ENCODE data around the gene IL1F10.

IL1F10 gene, protein sequence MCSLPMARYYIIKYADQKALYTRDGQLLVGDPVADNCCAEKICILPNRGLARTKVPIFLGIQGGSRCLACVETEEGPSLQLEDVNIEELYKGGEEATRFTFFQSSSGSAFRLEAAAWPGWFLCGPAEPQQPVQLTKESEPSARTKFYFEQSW

DNA sequence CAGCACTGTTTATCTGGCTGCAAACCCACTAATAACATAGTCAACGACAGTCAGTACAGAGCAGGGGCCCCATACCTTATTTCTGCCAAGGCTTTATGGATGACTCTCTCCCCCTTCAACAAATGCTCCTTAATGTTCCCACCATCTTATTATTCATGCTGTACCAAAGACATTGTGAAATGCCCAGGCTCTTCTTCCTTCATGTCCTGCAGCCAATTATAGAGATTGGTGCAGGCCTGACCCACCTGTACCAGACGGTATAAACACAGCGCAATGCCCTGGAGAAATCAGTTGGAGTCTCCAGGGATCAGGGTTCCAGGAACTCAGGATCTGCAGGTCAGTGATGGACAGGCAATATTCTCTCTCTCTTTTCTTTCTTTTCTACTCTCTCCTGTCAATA is at the start of gene IL1F10:
TSS of gene IL1F10 (plus strand) at position 290 of the 400 bp plus-strand sequence. CDS start 4,769 bp downstream, outside the sequence.
- in situ Hi-C loops (cut with MboI; ENCODE audit: low sequenced_read_pairs), result no loop called here

DNA sequence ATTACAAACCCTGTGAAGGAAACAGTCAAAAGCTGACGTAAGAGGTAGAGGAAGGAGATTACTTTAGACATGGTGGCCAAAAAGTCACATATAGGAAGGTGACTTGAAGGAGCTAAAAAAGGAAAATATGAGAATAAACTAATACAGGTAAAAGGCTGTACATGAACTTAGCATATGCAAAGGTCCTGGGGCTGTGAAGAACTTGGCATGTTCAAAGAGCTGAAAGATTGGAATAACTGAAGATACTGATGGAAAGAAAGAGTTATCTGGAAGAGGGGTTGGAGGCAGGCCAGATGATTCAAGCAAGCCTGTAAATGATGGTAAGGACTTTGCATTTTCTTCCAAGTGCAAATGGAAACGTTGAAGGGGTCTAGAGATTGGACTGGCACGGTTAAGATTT is 49.3 kb upstream of the IL1F10 start:
- in situ Hi-C loops (cut with MboI; ENCODE audit: low sequenced_read_pairs), result no loop called here

DNA sequence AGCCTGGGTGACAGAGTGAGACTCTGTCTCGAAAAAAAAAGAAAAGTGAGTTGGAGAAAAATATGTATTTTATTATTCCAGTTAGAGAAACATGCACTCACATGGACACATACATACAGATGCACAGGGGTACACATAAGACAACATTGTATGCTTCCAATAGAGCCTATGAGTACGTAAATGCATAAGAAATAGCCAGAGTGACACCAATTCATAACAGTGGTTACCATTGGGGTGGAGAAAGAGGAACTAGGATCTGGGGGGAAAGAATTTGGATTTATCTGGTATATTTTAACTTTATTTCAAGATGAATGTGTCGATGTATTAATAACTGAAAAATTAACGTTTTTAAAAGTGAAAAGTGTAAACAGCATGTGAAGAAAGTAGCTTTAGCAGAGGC is 46.5 kb upstream of the IL1F10 start:
- in situ Hi-C loops (cut with MboI; ENCODE audit: low sequenced_read_pairs), result no loop called here

DNA sequence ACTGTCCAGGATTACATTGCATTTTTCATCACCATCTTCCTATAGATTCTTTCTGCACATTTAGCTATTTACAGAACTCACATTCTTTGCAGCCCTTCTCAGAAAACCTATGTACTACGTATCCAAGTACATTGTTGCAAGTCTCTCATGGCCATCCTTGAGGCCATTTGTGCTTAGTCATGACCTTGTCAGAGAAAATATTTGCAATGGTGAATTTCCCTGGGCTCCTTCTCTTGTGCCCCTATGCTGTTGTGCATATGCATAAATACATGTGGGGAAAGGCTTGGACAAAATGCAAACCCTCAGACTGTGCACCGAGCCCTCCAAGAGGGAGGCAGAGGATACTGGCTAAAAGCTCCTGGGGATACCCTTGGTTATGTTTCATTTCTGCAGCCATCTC is 43.0 kb upstream of the IL1F10 start:
- in situ Hi-C loops (cut with MboI; ENCODE audit: low sequenced_read_pairs), result no loop called here

- in situ Hi-C loops (cut with MboI; ENCODE audit: low sequenced_read_pairs), result no loop called here
Observed at GRCh38 chr2:113025737-113026136, 42.0 kb upstream of the IL1F10 start.

GRCh38 chr2:113027691-113028090 is 40.1 kb upstream of the IL1F10 start:
- in situ Hi-C loops (cut with MboI; ENCODE audit: low sequenced_read_pairs), result no loop called here

GRCh38 chr2:113028112-113028511 is 39.7 kb upstream of the IL1F10 start:
- in situ Hi-C loops (cut with MboI; ENCODE audit: low sequenced_read_pairs), result no loop called here

GRCh38 chr2:113032737-113033136 is 35.0 kb upstream of the IL1F10 start:
- in situ Hi-C loops (cut with MboI; ENCODE audit: low sequenced_read_pairs), result no loop called here

GRCh38 chr2:113034016-113034415 is 33.8 kb upstream of the IL1F10 start:
- in situ Hi-C loops (cut with MboI; ENCODE audit: low sequenced_read_pairs), result no loop called here

DNA sequence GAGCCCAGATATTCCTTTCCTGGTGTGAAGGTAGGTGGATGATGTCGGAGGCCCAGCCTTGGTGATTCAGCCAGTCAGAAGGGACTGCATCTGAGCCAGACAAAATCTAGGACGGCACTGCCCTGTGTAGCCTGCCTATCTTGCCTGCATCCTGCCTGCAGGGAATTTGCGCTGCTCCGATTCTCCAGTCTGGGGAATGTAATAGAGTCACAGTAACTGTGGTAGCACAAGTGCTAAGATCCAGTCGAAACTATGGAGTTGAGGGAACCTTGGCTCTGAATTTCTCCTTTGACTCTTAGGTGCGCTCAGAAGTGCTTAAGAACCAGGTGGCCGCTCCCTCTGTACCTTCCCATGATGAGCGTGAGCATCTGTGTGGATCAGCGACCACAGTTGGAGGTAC is 31.0 kb upstream of the IL1F10 start:
- in situ Hi-C loops (cut with MboI; ENCODE audit: low sequenced_read_pairs), result no loop called here

DNA sequence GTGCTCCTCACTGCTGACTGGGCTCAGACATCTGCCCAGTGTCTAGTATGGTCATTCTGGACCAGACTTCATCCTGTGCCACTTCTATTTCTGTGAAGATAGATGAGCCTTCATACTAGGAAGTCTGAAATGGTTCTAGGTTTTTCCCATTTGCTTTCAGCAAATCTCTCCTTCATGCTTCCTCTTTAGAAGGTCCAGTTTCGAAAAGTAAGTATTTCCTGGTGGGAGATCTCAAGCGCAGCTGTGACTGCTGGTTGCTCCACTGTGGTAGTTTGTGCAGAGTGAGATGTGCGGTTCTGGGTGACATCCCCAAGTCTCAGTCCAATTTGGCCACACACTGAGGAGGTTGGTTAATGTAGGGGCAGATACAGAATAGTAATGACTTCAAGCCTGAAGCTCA is 29.5 kb upstream of the IL1F10 start:
- in situ Hi-C loops (cut with MboI; ENCODE audit: low sequenced_read_pairs), result no loop called here

DNA sequence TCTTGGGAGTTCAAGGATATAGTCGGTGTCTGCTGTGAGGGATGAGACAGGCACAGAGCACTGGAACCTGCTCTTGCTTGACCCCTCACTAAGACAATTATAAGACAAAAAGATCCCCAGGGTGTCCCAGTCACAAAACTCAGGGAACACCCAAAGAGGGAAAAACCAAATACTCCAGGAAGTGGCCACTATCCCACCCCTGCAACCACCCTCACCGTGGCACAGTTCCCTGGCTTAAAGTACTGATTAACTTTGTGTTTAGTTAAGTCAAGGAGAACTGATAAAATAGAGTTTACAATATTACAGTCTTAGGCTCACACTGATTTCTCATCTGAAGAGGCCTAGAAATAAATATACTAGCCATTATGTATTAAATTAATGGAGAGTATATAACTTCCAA is 28.6 kb upstream of the IL1F10 start:
- in situ Hi-C loops (cut with MboI; ENCODE audit: low sequenced_read_pairs), result no loop called here

DNA sequence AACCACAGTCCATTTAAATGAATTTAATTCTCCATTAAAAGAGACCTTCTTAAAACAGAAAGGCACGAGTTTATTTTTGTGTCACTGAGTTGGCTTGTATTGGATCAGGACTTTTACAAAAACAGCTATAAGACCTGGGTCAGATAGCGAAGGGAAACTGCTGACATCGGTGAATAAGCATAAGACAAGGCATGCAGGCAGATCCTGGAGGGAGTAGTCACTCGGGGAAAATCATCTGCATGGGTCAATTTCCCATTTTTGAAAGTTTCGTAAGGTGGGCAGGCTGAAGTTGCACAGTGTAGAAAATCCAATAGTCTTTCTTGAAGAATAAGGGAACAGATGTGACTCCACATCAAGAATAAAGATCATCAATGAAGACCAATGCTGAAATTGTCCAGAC is 28.1 kb upstream of the IL1F10 start:
- in situ Hi-C loops (cut with MboI; ENCODE audit: low sequenced_read_pairs), result no loop called here

- in situ Hi-C loops (cut with MboI; ENCODE audit: low sequenced_read_pairs), result no loop called here
Observed at GRCh38 chr2:113041871-113042270, 25.9 kb upstream of the IL1F10 start.

DNA sequence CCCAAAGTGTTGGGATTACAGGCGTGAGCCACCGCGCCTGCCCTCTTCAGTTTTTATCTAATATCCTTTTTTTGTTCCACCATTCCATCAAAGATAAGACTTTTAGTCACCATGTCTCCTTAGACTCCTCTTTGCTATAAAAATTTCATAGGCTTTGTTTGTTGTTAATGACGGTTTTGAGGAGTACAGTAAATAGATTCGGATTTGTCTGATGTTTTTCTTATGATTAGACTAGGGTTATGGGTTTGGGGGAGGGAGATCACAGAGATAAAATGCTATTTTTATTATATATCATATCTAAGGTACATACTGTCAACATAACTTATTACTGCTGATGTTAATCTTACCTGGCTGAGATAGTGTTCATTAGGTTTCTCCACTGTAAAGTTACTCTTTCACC is 21.3 kb upstream of the IL1F10 start:
- in situ Hi-C loops (cut with MboI; ENCODE audit: low sequenced_read_pairs), result no loop called here

- in situ Hi-C loops (cut with MboI; ENCODE audit: low sequenced_read_pairs), result no loop called here
Observed at GRCh38 chr2:113050921-113051895, 16.6 kb upstream of the IL1F10 start.

GRCh38 chr2:113052396-113052917 is 15.3 kb upstream of the IL1F10 start, which contains the start of gene IL36B:
TSS of gene IL36B (minus strand) at chr2:113052867.
- in situ Hi-C loops (cut with MboI; ENCODE audit: low sequenced_read_pairs), result no loop called here

DNA sequence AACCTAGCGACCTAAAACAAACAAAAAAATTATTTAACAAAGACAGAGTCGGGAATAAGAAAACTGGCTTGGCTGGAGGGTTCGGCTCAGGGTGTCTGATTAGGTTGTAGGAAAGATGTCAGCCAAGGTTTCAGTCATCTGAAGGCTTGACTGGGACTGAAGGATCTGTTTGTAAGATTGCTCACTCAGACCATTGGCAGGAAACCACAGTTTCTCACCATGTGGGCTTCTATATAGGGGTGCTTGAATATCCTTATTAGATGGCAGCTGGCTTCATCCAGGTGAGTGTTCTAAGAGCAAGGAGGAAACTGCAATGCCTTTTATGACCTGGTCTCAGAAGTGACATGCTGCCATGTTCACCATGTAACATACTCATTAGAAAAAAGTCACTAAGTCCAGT is 14.1 kb upstream of the IL1F10 start:
- in situ Hi-C loops (cut with MboI; ENCODE audit: low sequenced_read_pairs), result no loop called here

- in situ Hi-C loops (cut with MboI; ENCODE audit: low sequenced_read_pairs), result no loop called here
Observed at GRCh38 chr2:113054066-113054465, 13.7 kb upstream of the IL1F10 start.

- in situ Hi-C loops (cut with MboI; ENCODE audit: low sequenced_read_pairs), result no loop called here
Observed at GRCh38 chr2:113056521-113056920, 11.2 kb upstream of the IL1F10 start.

DNA sequence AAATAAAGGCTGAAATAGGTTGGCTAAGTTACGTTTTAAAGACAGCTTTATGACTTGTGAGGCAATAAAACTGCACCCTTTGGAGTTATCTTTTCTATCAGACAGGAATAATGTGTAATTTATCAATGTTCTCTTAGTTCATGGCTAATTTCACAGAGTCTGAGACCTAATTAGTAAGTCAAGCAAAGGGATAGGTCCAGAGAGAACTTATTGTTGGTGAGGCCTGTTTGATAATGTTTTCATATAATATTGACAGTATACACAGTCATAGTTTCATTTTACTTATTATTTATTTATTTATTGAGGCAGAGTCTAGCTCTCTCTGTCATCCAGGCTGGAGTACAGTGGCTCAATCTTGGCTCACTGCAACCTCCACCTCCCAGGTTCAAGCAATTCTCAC is 10.7 kb upstream of the IL1F10 start:
- in situ Hi-C loops (cut with MboI; ENCODE audit: low sequenced_read_pairs), result no loop called here

DNA sequence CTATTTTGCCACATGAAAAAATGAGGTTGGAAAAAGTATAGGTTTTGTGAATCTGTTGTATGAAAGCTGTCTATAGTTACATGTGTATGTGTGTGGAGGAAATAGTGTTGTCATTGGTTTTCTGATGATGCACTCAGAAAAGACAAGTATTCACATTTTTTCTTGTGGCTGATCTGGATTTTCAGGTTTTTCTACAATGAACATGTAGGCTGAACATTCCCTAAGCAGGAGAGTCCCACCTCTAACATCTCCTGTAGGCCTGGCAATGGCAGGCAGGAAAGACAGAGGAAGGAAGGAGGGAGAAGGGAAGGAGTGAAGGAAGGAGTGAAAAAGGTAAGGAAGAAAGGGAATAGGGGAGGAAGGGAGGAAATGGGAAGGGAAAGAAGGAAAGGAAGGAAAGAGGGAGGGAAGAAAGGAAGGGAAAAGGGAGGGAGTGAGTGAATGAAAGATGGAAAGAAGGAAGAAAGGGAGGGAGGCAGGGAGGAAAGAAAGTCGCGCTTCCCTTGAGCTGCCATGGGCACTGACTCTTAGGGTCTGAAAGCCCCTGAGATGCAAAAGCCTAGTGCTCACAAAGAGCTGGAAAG is 9.3 kb upstream of the IL1F10 start:
- in situ Hi-C loops (cut with MboI; ENCODE audit: low sequenced_read_pairs), result no loop called here
